GM21447 (cell line): Measurements from ENCODE around the gene PLAU.
A peak's percentile ranks its signal among the peaks of the same experiment; 100 is the strongest.
"Not testable (repeated sequence)": the region's sequence is repeated elsewhere in the genome, so short reads cannot be mapped to it uniquely, and the experiment has no call there.

Experiments used
- ATAC-seq: cut with Tn5 transposase; IDR thresholded peaks from one replicate; pipeline ENCODE4 v1.9.1; 2021; ENCODE audit not compliant: unreplicated experiment

PLAU gene

GRCh38 chr10:73919481-73919880, 8.5 kb downstream of the PLAU start:
- not testable (repeated sequence) for ATAC-seq

- no peak for ATAC-seq
These were observed 9.2 kb downstream of the PLAU start for GRCh38 chr10:73920089-73920488.

DNA sequence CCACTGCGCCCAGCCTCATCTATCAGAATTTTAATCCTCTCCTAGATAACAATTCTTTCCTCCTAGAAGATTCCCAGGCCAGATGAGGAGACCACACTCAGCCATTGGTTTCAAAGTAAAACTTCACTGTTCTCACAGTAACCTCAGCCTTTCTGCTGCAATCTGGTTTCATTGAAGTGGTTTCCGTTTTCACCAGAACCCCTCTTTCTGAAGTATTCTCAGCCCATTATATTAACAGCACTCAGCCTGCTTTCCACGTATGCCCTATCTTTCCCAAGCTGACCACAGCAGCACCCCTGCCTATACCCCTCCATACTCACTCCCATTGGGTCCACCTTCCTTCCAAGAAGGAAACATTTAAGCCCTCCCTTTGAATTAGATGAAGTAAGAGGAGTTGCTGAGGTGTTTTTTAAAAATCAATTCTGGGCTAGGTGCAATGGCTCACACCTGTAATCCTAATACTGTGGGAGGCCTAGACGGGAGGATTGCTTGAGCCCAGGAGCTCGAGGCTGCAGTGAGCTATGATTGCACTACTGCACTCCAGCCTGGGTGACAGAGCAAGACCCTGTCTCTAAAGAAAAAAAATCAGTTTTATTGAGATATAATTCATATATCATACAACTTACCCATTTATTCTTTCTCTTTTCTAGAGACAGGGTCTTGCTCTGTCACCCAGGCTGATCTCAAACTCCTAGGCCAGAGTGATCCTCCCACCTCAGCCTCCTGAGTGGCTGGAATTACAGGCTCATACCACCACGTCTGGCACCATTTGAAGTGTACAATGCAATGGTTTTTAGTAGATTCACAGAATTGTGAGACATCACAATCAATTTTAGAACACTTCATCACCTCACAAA, 11.3 kb downstream of the PLAU start:
- ATAC-seq, result no peak

DNA sequence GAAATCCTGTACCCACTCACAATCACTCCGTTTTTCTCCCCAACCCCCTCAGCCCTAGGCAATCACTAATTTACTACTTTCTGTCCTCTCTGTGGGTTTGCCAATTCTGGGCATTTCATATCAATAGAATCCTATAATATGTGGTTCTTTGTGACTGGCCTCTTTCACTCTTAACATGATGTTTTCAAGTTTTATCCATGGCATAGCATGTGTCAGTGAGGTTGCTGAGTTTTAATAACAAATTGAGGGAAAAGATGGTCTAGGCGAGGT, 11.9 kb downstream of the PLAU start:
- no peak for ATAC-seq

- no peak for ATAC-seq
These were observed 13.1 kb downstream of the PLAU start for GRCh38 chr10:73923935-73924598.

DNA sequence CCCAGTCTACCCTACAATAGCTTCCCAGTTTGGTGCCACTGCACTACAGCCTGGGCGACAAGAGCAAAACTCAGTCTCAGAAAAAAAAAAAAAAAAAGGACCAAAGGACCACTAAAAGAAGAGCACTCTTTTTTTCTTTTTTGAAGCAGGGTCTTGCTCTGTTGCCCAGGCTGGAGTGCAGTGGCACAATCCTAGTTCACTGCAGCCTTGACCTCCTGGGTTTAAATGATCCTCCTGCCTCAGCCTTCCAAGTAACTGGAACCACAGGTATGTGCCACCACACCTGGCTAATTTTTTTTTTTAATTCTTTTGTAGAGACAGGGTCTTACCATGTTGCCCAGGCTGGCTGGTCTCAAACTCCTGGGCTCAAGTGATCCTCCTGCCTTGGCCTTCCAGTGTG, 14.0 kb downstream of the PLAU start:
- no peak for ATAC-seq

DNA sequence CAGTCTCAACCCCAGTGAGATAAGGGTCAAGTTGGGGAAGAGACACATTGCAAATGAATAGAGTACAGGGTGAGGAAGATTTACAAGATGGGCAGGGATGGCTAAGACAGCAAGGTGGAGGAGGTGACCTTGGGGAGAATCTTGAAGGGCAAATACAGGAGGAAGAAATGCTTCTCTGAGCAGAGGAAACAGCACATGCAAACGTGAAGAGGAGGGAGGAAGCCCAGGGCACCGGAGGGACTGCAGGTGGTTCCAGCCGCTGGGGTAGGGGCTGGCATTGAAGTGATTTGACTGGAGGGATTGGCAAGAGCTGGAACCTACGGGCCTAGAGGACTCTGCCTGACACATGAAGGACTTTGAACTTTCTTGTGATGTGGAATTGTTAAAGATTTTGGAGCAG, 14.6 kb downstream of the PLAU start:
- ATAC-seq, result no peak

- ATAC-seq, result no peak
These were observed 15.3 kb downstream of the PLAU start for GRCh38 chr10:73926152-73926764.

- not testable (repeated sequence) for ATAC-seq
These were observed 19.8 kb downstream of the PLAU start for GRCh38 chr10:73930630-73931327.

DNA sequence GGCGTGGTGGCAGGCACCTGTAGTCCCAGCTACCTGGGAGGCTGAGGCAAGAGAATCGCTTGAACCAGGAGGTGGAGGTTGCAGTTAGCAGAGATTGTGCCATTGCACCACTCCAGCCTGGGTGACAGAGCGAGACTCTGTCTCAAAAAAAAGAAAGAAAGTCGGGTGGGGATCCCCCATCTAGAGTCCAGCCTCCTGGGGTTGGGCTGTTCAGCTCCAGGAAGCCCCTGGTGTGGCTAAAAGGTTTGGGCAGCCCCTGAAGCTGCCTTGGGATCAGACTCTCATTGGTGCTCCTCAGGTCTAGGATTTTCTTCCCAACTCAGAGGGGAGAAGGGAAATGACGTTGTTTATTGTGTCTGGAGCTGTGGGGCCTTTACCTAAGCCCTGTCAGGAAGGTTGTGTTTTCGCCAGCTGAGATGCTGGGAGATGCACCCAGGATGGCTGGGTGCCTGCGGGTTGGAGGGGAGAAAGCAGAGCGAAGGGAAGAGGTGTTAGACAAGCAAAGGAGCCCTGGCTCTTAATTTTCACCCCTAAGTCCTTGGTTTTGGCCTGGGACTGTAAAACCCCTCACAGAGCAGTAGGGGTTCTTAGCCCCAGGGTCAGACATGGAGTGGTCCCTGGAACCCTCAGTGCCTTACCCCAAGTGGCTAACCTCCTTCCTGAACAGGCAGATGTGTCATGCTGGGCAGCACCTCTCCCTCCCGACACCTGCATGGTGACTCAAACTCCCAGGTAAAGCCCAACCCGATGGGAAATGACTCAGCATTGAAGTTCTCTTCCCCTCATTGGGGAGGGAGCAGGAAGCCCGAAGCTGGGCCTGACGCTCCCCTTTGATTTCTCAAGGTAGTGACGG, 21.1 kb downstream of the PLAU start:
- peak; percentile 70 for ATAC-seq

DNA sequence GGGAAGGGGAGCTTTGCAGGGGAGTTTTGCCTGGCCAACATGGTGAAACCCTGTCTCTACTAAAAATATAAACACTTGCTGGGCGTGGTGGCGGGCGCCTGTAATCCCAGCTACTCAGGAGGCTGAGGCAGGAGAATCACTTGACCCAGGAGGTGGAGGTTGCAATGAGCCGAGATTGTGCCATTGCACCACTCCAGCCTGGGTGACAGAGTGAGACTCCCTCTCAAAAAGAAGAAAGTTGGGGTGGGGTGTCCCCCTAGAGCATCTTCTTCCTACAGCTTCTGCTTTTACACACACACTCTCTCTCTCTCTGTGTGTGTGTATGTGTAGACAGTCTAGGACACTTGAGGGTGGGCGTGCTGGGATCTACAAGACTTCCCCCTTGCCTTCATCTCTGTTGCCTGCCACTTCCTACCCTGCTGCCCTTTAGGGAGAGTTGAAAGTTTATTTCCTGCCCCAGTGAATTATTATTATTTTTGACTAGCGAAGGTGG, 21.7 kb downstream of the PLAU start:
- peak; percentile 15 for ATAC-seq

DNA sequence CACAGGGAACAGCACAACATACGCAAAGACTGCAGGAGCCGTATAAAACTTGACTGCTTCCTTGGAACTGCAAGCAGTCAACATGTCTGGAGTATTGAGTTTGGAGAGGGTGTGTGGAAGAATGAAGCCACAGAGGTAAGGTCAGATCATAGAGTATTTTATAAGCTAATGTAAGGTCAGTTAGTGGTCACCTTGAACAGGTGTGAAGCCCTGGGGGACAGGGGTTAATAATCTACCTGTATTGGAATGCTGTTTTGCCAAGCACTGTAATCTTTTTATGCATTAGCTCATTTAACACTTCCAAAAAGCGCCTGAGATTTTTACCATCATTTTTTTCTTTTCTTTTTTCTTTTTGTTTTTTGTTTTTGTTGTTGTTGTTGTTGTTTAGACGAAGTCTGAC, 23.1 kb downstream of the PLAU start:
- ATAC-seq, result no peak

- ATAC-seq, result no peak
These were observed 25.0 kb downstream of the PLAU start for GRCh38 chr10:73935895-73936294.

DNA sequence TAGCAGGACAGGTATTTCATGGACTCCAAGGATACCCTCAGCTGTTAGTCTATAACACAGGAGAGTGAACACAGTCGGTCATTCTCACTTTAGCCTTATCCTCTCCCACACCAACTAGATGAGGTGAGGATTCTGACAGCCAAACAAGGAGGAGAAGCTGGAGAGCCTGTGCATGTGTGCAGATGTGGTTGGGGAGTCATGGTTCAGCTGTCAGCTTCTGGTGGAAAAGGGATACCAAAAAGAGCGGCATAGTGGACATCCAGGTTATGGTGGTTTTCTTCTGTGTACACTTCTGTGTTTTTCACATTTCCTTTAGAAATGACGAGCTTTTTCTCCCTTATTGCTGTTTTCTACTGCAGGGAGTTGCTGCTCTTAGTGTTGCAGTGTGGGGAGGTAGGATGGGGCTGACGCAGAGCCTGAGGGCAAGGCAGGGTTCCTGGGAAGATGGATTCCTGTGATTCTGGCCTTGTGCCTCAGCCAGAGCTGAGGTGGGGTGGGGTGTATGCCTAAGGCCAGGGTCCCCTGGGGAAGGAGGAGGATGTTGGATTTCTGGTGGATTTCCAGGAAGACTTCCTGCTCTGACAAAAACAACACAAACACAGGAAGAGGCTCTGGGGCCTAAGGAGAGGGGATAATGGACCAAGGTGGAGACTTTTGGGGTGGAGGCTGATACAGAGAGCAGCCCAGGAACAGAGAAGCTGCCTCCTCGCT, 26.6 kb downstream of the PLAU start:
- no peak for ATAC-seq

- no peak for ATAC-seq
These were observed 29.8 kb downstream of the PLAU start for GRCh38 chr10:73940634-73941221.

- ATAC-seq, result no peak
These were observed 30.4 kb downstream of the PLAU start for GRCh38 chr10:73941300-73941699.

- no peak for ATAC-seq
These were observed 33.6 kb downstream of the PLAU start for GRCh38 chr10:73944356-73945100.

DNA sequence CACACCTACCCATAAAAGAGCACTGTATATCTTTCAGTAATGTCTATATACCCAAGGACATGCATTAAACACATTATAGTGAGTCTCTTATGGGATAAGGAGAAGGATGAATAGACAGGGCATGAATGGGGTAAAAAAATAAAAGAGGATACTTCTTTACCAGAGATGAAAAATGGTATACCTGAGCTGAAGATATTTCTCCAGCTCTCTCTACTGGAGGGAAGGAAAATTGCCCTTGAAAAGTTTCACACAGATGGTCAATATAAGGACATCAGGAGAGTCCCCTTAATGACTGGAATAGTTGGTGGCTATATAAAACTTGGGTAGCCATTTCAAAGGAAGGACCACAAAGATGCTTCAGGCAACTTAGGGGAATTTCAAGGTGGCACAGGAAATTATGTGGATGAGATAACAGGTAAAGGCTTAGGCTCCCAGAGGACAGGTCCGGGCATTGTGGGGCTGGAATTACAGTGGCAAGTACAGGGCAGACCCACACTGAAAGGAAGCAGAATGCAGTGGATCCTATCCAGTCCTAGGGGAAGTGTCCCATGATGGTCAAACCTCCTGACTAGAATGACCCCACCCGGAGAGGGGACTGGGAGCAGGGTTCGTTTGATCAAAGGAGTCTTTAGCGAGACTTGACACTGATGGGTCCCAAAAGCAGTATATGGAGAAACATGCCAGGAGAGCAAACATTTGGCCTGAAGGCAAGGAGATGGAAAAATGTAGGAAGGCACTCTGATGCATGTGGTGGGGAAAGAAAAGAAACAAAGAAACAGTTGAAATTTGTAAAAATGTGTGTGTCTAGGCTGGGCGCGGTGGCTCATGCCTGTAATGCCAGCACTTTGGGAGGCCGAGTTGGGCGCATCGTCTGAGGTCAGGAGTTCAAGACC, 35.6 kb downstream of the PLAU start:
- no peak for ATAC-seq
